Sciatic nerve (tissue), 2 donors: Measurements from ENCODE around the gene MRPL24. TPM values are rescaled to one million over a fixed set of nuclear protein-coding genes. Genes with fewer than 3 reads are reported as not detected.

ENCODE experiments used
- ATAC-seq: fragments of 200-7000 bp; cut with Tn5 transposase; one replicate; pipeline ENCODE4 v1.9.1; 2020; ENCODE audit warnings: mild to moderate bottlenecking, moderate library complexity
- DNase-seq: peaks from one replicate; pipeline ENCODE4 v3.0.0-alpha.2; 2020; ENCODE audit warnings: low spot score
- intact Hi-C: fragments of 100-400 bp; cut with DNase I; formaldehyde crosslinking; loops from one replicate; pipeline ENCODE4 v1.14.2; 2022
- total RNA-seq: library from RNA; stranded (reverse); fragmentation: NEBNext Ultra II Directional; extraction: Animal tissue kit (Norgen Biotek cat#: 25700); gene quantifications from one replicate; pipeline ENCODE4 v1.2.1, GENCODE V29; 2021
- donor health status: DM: no; HTN: no; CAD: no.
- donor health status: DM: no; HTN: no; CAD: no.

The MRPL24 gene
- 59.5 TPM for total RNA-seq

- peak; percentile 96 for ATAC-seq
- intact Hi-C loops: loop anchor here (5.0 kb wide), 1 partner anchor 1509 kb away; no protein-coding TSS in a partner anchor
Observed at GRCh38 chr1:156740741-156741480, at the start of gene MRPL24. TSS of gene MRPL24 (minus strand) at chr1:156741088. CDS start at chr1:156738704, 2,384 bp downstream.

GRCh38 chr1:156789621-156790318, 48.9 kb upstream of the MRPL24 start:
- ATAC-seq (no peak), DNase-seq (no peak)
- intact Hi-C loops: no loop called here

More at GRCh38 chr1:156740741-156741480, at the start of gene MRPL24:
- DNase-seq: peak; percentile 97

- intact Hi-C loops: no loop called here
- DNase-seq: no peak
- ATAC-seq: no peak
Observed at GRCh38 chr1:156788136-156788535, 47.2 kb upstream of the MRPL24 start.

GRCh38 chr1:156786640-156787039, 45.8 kb upstream of the MRPL24 start:
- ATAC-seq: no peak
- intact Hi-C loops: no loop called here
- no peak for DNase-seq

GRCh38 chr1:156785458-156785857, 44.6 kb upstream of the MRPL24 start:
- intact Hi-C loops: no loop called here

GRCh38 chr1:156781585-156782186, 40.8 kb upstream of the MRPL24 start:
- ATAC-seq (peak; percentile 88), DNase-seq (no peak)
- intact Hi-C loops: no loop called here

More at GRCh38 chr1:156785458-156785857, 44.6 kb upstream of the MRPL24 start:
- DNase-seq (no peak), ATAC-seq (no peak)

GRCh38 chr1:156777573-156777972, 36.7 kb upstream of the MRPL24 start:
- intact Hi-C loops: no loop called here
- no peak for ATAC-seq
- no peak for DNase-seq

GRCh38 chr1:156776942-156777341, 36.1 kb upstream of the MRPL24 start:
- DNase-seq: no peak
- no peak for ATAC-seq
- intact Hi-C loops: no loop called here

GRCh38 chr1:156775799-156776198, 34.9 kb upstream of the MRPL24 start:
- ATAC-seq: no peak

GRCh38 chr1:156773607-156774006, 32.7 kb upstream of the MRPL24 start:
- intact Hi-C loops: no loop called here
- DNase-seq (no peak), ATAC-seq (no peak)

More at GRCh38 chr1:156775799-156776198, 34.9 kb upstream of the MRPL24 start:
- DNase-seq: no peak
- intact Hi-C loops: no loop called here

- intact Hi-C loops: no loop called here
- DNase-seq: no peak
- ATAC-seq: no peak
Observed at GRCh38 chr1:156772728-156773497, 32.0 kb upstream of the MRPL24 start.

- DNase-seq: no peak
- intact Hi-C loops: no loop called here
- no peak for ATAC-seq
Observed at GRCh38 chr1:156772222-156772621, 31.3 kb upstream of the MRPL24 start.

GRCh38 chr1:156768610-156769295, 27.9 kb upstream of the MRPL24 start:
- ATAC-seq (no peak), DNase-seq (no peak)
- intact Hi-C loops: no loop called here

GRCh38 chr1:156767879-156768604, 27.2 kb upstream of the MRPL24 start:
- ATAC-seq (peak; percentile 6), DNase-seq (peak; percentile 81)

GRCh38 chr1:156767101-156767878, 26.4 kb upstream of the MRPL24 start, which contains the start of gene PRCC:
TSS of gene PRCC (plus strand) at chr1:156767535. CDS start at chr1:156767772, 237 bp downstream.
- ATAC-seq: peak; percentile 98
- intact Hi-C loops: no loop called here
- DNase-seq: peak; percentile 97

More at GRCh38 chr1:156767879-156768604, 27.2 kb upstream of the MRPL24 start:
- intact Hi-C loops: no loop called here

- intact Hi-C loops: no loop called here
- peak; percentile 25 for ATAC-seq
Observed at GRCh38 chr1:156766298-156767100, 25.6 kb upstream of the MRPL24 start.

More at GRCh38 chr1:156766298-156767100, 25.6 kb upstream of the MRPL24 start:
- DNase-seq: peak; percentile 40
